Rectal smooth muscle tissue (tissue), 1 donor: ENCODE results near the gene CLDN6.

Experiments used
- H3K27ac ChIP-seq: one replicate; pipeline ENCODE4 v1.7.0; 2013; ENCODE audit warnings: low read depth, low read length, inconsistent platforms
- H3K27me3 ChIP-seq: one replicate; pipeline ENCODE4 v1.7.0; 2013; ENCODE audit warnings: low read length; ENCODE audit not compliant: control insufficient read depth, insufficient read depth
- H3K36me3 ChIP-seq: one replicate; pipeline ENCODE4 v1.7.0; 2013; ENCODE audit warnings: low read length; ENCODE audit not compliant: control insufficient read depth, insufficient read depth
- H3K4me1 ChIP-seq: one replicate; pipeline ENCODE4 v1.7.0; 2013; ENCODE audit warnings: low read length; ENCODE audit not compliant: control insufficient read depth, insufficient read depth
- H3K4me3 ChIP-seq: one replicate; pipeline ENCODE4 v1.7.0; 2013; ENCODE audit warnings: low read length
- H3K9ac ChIP-seq: one replicate; pipeline ENCODE4 v1.7.0; 2013; ENCODE audit warnings: low read length

CLDN6 gene

DNA sequence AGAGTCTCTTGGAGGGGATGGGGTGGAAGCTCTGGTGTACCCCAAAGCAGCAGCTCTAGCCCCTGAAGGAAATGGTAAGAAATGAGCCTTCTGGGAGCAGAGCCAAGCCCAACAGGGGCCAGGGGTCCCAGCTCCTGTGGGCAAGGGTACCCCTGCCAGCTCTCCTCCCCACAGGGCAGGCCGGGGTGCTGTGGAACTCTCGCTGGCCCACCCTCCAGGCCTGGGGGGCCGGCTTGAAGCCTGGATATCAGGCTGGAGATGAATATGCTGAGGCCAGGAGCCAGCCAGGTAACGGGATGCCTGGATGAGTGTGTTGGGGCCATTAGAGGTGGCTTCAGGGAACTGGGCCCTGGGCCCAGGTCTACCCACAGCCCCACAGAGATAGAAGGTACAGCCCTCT, 17.4 kb downstream of the CLDN6 start:
- Histone ChIP-seq H3K36me3 (no peaks in the 10 kb centered on the region), H3K27ac (no peak overlapping the region), H3K27me3 (peaks cover 3% of the 10 kb centered on the region), H3K4me1 (no peaks in the 10 kb centered on the region), H3K4me3 (no peak overlapping the region), H3K9ac (no peak overlapping the region)

DNA sequence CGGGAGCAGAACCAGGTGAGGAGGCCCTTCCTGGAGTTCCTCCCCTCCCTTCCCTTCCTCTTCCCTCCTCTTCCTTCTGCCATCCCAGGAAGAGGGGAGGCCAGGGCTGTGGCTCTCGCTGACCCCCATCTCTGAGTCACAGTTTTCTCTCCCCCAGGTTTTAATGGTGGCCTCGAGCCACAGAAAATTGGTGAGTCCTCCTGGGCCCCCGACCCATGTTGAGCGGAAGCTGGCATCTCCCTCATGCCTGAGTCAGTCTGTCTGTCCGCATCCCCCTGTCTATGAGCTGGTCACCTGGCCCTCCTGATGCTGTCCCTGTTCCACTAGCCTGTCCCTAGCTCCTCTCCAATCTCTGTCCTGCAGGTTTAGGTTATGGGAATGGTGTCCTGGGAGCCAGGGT, 18.1 kb downstream of the CLDN6 start:
- Histone ChIP-seq H3K27me3 (peaks cover 3% of the 10 kb centered on the region), H3K4me1 (no peaks in the 10 kb centered on the region)

DNA sequence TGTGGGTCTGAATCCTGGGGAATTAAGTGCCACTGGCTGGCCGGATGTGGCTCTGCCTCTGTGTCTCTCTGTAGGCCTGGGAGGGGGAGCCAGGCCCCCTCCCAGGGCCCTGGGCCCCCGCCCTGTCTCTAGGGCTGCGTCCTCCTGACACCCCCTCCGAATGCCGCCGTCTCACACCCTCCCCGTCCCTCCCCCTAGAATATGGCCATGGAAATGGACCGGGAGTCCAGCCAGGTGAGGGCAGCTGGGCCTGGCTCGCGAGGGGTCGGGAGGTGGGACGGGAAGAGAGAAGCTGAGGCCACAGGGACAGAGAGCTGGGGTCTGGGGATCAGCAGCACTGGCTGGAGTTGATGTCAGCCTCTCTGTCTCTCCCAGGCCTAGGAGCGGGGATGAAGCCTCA, 21.7 kb downstream of the CLDN6 start:
- Histone ChIP-seq H3K27ac (no peak overlapping the region), H3K36me3 (no peaks in the 10 kb centered on the region), H3K4me1 (no peaks in the 10 kb centered on the region), H3K27me3 (peaks cover 3% of the 10 kb centered on the region), H3K9ac (no peak overlapping the region), H3K4me3 (no peak overlapping the region)

More for the DNA sequence above, 18.1 kb downstream of the CLDN6 start:
- Histone ChIP-seq H3K9ac (no peak overlapping the region), H3K4me3 (no peak overlapping the region), H3K36me3 (no peaks in the 10 kb centered on the region), H3K27ac (no peak overlapping the region)

DNA sequence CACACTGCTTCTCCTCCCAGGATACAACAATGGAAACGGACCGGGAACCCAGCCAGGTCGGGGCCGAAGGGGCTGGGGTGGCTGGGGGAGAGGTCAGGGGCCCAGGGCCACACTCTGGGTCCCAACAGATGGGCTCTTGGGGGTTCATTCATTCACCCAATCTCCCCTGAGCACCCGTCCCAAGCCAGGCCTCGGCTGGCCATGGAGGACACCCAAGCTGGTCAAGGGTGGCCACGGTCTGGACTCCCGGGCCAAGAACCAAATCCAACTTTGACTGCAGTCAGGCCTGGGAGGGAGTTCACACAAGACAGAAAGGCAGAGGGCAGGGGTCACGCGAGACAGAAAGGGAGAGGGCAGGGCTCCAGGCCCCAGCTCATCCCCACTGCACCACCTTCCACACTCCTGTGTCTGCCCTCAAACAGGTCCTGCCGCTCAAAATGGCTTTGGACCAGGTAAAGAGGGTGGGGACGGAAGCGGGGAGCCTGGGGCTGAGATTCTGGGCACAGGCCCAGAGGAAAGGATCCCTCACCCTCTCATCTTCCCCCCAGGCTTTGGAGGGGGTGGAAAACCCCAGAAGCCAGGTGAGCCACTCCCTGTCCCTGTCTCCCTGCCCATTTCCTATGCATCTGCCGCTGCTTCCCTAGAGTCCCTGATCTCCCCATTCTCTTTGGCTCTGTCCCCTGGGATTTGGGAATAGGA, 25.5 kb downstream of the CLDN6 start:
- Histone ChIP-seq H3K9ac (no peak overlapping the region), H3K27ac (no peak overlapping the region), H3K4me3 (no peak overlapping the region), H3K4me1 (no peaks in the 10 kb centered on the region), H3K36me3 (no peaks in the 10 kb centered on the region), H3K27me3 (no peaks in the 10 kb centered on the region)

DNA sequence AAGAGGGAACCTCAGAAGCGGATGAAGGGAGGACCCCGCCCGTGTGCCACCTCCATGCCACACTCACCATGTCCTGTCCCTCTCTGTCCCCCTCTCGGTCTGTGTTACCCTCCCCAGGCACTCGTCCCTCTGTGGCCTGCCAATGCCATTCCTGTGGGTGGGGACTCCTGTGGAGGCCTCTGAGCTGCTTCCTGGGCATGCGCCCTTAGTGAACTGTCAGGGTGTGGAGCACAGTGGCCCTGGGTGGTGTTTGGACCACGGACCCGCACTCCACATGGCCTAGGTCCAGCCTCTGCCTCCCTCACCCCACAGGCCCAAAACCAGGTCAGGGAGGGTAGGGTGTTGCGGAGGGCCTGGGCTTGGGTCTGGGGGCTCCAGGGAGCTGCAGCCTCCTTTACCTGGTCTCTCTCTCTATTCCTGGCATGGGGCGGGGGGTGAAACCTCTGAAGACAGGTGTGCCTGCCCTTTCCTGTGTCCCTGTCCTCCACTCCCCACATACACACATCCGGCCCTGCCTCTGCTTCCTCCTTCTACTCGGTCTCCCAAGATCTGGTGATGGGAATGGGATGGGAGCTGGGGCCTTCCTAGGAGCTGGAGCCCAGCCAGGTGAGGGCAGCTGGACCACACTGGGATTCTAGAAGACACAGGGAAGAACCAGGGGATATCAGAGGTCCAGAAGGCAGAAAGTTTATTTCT, 26.3 kb downstream of the CLDN6 start:
- Histone ChIP-seq H3K4me1 (no peaks in the 10 kb centered on the region), H3K4me3 (no peak overlapping the region), H3K9ac (no peak overlapping the region), H3K36me3 (no peaks in the 10 kb centered on the region), H3K27me3 (no peaks in the 10 kb centered on the region), H3K27ac (no peak overlapping the region)

DNA sequence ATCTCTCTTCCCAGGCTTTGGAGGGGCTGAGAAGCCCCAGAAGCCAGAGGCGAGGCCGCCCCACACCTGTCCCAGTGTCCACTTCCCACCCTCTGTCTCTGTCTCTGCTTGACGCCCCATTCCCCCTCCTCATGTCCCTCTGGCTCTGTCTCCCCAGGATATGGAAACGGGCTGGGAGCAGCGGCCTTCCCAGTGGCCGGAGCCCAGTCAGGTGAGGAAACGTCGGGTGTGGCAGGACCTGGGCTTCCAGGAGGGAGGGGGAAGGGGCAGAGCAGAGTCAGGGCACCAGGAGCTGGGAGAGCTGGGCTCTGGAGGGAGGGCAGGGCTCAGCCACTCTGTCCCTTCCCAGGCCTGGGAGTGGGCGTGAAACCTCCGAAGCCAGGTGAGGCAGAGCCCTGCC, 27.1 kb downstream of the CLDN6 start:
- Histone ChIP-seq H3K9ac (no peak overlapping the region), H3K27me3 (no peaks in the 10 kb centered on the region), H3K27ac (no peak overlapping the region), H3K4me1 (no peaks in the 10 kb centered on the region), H3K4me3 (no peak overlapping the region), H3K36me3 (no peaks in the 10 kb centered on the region)

DNA sequence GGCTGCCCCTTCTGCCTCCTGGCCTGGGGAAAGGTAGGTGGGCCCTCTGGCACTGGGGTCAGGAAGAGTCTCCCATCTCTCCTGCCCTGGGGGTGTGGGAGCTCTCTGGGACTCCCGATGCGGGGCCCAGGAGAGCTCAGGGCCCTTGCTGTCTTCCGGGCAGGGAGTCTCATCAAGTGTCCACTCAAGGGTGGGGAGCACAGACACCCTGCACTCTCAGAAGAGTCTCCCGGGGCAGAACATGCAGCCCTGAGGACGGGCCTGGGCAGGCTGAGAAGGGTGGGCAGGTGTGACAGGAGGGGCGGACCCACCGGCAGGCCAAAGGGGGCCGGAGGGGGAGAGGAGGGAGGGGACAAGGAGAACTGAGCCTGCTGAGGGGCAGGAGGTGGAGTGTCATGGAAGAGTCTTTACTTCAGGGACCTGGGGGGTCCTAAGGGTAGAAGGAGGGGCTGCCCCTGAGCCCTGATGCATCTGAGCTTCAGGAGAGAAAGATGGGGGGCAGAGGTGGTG, 29.3 kb downstream of the CLDN6 start:
- no peak overlapping the region for H3K4me3 ChIP-seq

DNA sequence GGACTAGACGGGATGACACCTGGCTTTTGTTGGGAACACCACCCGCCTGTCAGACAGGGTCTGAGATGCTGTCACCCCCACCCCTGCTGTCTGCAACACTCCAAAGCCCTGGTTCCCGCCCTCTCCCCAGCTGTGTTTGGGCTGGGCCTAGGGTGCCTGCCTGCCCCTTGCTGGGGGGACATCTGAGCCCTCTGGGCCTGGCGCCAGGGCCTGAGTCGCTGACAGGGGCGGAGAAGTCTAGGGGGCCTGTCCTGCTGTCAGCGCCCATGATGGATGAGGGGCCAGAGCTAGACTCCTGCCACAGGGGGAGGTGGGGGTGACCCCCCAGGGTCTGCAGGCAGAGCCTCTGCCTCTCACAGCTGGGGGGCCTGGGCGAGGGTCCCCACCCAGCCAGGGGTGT, 30.1 kb downstream of the CLDN6 start:
- no peaks in the 10 kb centered on the region for H3K36me3 ChIP-seq
- no peaks in the 10 kb centered on the region for H3K4me1 ChIP-seq
- no peak overlapping the region for H3K9ac ChIP-seq
- no peaks in the 10 kb centered on the region for H3K27me3 ChIP-seq
- no peak overlapping the region for H3K27ac ChIP-seq
- H3K4me3 ChIP-seq = no peak overlapping the region

More for the DNA sequence above, 29.3 kb downstream of the CLDN6 start:
- Histone ChIP-seq H3K9ac (no peak overlapping the region), H3K27me3 (no peaks in the 10 kb centered on the region), H3K27ac (no peak overlapping the region), H3K36me3 (no peaks in the 10 kb centered on the region), H3K4me1 (no peaks in the 10 kb centered on the region)

DNA sequence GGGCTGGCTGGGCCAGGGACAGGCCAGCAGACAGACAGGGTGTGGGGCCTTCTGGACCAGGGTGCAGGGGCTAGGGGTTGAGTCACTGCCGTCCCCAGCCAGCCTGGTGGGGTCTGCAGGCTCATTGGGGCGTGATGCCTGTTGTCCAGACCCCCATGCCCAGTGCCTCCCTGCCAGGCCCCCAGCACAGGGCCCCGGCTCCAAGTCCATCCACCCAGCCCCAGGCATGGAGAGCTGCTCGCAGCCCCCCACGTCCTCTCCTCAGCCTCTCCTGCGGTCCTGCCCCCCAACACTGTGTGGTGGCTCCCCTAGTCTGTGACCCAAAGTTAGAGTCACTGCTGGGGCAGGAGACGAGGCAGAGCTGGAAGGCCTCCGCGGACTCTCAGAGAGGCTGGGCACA, 30.7 kb downstream of the CLDN6 start:
- H3K27me3 ChIP-seq = no peaks in the 10 kb centered on the region
- no peaks in the 10 kb centered on the region for H3K36me3 ChIP-seq
- H3K4me1 ChIP-seq = no peaks in the 10 kb centered on the region
- H3K4me3 ChIP-seq = no peak overlapping the region
- no peak overlapping the region for H3K27ac ChIP-seq
- no peak overlapping the region for H3K9ac ChIP-seq

DNA sequence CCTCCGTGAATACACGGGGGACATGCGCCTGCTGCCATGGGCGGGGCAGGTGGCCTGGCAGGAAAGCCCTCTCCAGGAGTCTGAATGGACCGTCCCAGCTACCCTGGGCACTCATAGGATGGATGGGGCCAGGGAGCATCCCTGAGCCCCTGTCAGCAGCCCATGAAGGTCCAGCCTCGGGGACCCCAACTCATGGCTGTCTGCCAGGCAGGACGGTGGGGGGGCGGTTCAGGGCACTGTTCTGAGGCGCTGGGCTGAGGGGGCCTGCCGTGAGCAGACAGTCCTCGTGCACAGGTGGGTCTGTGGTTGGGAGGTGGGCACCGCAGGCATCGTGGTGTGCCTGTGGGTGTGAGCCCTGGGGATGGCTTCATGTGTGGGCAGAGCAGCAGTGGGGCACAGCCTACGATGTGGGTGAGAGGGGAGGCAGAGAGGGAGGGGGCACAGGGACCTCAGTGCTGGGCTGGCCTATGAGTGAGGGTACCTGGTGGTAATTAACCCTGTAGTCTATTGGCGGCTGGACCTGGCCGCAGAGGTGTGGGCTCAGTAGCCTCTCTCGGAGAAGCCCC, 31.3 kb downstream of the CLDN6 start:
- H3K27me3 ChIP-seq = no peaks in the 10 kb centered on the region
- no peaks in the 10 kb centered on the region for H3K4me1 ChIP-seq
- H3K27ac ChIP-seq = no peak overlapping the region
- no peak overlapping the region for H3K9ac ChIP-seq
- H3K4me3 ChIP-seq = no peak overlapping the region
- no peaks in the 10 kb centered on the region for H3K36me3 ChIP-seq

DNA sequence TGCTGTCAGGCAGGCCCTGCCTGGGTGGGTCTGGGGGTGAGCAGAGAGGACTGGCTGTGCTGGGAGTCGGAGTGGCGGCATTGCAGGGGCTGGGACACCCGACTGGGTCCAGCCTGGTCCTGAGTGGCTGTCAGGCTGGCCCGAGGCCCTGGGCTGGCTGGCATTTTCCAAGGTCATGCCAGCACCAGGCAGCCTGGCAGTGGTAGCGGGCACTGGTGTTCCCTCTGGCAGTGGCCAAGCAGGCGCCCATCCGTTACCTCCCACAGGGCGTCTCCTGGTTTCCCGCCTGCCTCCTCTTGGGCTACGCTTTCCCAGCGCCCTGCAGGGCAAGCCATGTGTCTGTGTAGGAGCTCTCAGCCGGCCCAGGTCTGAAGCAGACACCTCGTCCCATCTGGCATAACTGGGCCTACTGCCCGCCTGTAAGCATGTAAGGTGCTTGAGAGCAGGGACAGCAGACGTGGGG, 32.1 kb downstream of the CLDN6 start:
- Histone ChIP-seq H3K9ac (no peak overlapping the region), H3K36me3 (no peaks in the 10 kb centered on the region), H3K27ac (no peak overlapping the region), H3K27me3 (no peaks in the 10 kb centered on the region), H3K4me1 (no peaks in the 10 kb centered on the region), H3K4me3 (no peak overlapping the region)

DNA sequence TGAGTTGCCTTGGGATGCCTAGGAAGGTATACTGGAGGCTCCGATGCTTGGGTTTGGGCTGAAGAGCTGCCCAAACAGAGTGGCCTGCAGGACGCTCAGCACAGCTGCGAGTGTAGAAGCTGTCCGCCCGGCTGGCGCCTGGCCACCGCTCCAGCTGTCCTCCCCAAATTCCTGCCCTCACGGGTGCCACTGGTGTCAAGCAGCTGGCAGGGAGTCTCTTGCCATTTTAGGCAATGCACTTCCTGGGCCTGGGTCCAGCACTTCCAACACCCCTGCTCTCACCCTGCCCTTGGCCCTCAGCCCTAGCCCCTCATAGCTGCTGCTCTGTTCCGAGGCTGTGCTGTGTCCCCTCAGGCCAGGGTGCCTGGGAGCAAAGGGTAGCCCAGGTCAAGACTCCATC, 32.5 kb downstream of the CLDN6 start:
- Histone ChIP-seq H3K4me1 (no peaks in the 10 kb centered on the region), H3K36me3 (no peaks in the 10 kb centered on the region), H3K27me3 (no peaks in the 10 kb centered on the region), H3K27ac (no peak overlapping the region), H3K4me3 (no peak overlapping the region), H3K9ac (no peak overlapping the region)
